NCI-H146 treated with DMSO at 0.1 percent for 48 hours (cell line): ENCODE measurements around the gene BLM.
"Not testable (repeated sequence)": the region's sequence is repeated elsewhere in the genome, so short reads cannot be mapped to it uniquely, and the experiment has no call there.

Experiments used
- DNase-seq: peaks from one replicate; lab custom pipeline; 2025; ENCODE audit not compliant: unreplicated experiment; lab: John Stamatoyannopoulos, UW

Gene BLM

DNA sequence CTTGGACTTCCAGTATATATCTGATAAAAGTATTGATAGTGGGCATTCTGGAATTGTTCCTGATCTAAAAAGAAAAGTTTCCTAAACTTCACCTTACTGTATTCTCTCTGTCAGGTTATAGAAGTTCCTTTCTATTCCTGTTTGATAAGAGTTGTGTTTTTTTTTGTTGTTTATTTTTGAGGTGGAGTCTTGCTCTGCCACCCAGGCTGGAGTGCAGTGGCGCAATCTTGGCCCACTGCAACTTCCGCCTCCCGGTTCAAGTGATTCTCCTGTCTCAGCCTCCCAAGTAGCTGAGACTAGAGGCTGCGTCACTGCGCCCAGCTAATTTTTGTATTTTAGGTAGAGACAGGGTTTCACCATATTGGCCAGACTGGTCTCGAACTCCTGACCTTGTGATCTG is 13.1 kb downstream of the BLM start:
- no peak for DNase-seq

DNA sequence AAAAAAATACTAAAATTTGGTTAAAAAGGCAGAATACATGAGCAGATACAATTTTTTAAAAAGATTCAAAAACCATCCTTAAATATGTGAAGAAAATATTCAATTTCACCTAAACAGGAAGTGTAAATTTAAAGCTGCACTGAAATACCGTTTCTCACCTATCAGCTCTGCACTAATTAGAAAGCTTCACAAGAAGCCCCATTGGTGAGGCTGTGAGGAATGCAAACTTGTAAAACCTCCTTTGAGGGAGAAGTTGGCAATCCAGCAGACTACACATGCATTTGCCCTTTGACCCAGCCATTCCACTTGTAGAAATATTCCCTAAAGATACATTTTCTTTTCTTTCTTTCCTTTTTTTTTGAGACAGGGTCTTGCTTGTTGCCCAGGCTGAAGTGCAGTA is 18.8 kb downstream of the BLM start:
- no peak for DNase-seq

GRCh38 chr15:90740545-90740944 is 23.4 kb downstream of the BLM start:
- not testable (repeated sequence) for DNase-seq

- no peak for DNase-seq
Measured at GRCh38 chr15:90742087-90742486, 24.9 kb downstream of the BLM start.

- no peak for DNase-seq
Measured at GRCh38 chr15:90743407-90743806, 26.3 kb downstream of the BLM start.

- no peak for DNase-seq
Measured at GRCh38 chr15:90744759-90745402, 27.7 kb downstream of the BLM start.

- no peak for DNase-seq
Measured at GRCh38 chr15:90749754-90750153, 32.6 kb downstream of the BLM start.

DNA sequence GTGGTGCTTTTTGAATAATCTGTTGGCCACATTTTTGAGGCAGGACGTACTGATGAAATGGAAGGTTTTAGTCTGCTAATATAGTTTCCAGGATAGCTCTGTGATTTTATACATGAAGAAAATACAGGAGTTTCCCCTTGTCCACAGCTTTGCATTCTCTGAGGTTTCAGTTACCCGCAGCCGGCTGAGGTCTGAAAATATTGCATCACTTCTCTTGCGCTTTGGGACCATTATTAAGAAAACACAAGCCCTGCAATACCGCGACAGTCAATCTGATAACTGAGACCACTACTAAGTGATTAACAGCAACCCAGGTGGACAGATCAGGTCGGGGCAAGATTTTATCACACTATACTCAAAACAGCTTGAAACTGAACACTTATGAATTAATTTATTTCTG is 33.0 kb downstream of the BLM start:
- no peak for DNase-seq

- DNase-seq = no peak
Measured at GRCh38 chr15:90751300-90751825, 34.2 kb downstream of the BLM start.

GRCh38 chr15:90756916-90757315 is 39.8 kb downstream of the BLM start:
- no peak for DNase-seq

DNA sequence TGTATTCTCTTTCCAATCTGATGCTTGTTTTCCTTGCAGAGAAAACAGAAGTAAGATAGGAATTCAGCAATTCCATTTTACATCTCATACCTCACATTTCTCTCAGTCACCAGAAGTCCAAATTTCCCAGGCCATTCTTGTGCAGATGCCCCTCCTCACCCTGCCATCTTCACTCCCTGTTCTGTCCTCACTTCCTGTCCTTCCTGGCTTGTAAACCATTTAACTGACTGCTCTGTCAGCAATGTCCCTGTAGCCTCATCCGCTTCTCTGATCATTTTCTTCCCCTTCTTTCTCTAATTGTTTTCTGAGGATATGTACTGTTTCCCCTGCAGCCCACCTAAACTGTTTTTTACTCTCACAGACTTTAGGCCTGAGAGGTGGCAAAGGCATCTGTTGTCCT is 40.3 kb downstream of the BLM start:
- DNase-seq = no peak

- DNase-seq = no peak
Measured at GRCh38 chr15:90760661-90761232, 43.6 kb downstream of the BLM start.

DNA sequence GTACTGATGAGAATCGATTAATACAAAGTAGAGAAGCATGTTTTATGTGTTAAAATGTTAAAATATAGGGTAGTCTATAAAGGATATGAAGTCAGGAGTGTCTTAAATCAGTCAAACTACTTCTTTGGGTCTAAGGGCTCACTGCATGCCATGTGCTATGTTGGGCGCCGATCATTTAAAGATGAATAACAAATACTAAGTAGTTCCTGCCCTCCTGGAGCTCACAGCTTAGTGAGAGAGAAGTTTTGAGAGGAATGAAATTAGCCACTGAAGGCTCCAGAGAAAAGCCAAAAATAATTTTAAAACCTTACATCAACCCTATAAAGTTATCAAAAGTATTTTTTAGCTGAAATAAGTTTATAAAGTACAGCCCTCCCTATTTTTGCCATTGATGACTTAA is 44.5 kb downstream of the BLM start:
- no peak for DNase-seq

DNA sequence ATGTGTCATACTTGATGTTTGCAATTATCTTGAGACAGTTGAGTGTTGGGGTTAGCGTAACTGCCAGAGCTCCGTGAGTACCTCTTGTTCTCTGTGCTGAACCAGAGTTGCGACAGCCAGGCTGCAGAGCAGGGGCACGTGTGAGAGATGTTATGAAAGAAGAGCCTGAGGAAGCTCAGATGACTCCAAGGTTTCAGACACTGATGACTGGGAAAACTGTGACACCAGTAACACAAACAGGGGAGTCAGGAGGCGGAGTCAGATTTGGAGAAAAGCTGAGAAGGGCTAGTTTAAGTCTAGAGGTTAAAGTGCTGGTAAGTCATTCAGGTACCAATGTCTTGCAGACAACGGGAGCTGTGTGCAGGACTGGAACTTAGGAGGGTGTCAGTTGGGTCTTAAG is 45.0 kb downstream of the BLM start:
- no peak for DNase-seq

DNA sequence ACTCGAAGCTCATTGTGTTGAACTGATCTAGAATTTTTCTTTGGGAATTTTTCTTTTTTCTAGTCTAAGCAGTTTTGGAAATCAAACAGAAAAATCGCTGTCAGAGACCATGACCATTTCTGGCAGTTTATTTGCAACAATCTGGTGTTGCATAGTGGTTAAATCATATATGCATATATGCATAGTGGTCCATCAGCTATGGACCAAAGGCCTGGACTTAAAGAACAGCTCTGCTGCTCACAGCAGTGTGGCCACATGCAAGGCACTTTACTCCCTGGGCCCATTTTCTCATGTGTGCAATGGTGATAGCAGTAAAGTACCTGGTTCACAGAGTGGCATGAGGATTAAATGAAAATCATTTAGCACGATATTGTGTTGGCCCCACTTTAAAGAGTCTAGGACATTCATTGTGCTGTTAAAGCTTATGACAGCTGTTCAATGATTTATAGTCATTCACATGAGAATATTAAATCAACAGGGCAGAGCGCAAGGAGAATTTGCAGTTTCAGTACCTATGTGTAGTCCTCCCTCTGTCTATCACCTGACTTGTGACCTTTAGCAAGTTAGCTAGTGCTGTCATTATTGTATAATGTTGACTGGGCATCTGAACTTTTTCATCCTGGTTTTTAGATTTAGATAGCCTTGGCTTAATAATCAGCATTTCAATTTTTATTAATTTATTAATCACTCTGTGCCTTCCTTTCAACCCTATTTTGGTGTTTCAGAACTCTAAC is 46.4 kb downstream of the BLM start:
- DNase-seq = no peak

- no peak for DNase-seq
Measured at GRCh38 chr15:90765531-90765930, 48.4 kb downstream of the BLM start.

DNA sequence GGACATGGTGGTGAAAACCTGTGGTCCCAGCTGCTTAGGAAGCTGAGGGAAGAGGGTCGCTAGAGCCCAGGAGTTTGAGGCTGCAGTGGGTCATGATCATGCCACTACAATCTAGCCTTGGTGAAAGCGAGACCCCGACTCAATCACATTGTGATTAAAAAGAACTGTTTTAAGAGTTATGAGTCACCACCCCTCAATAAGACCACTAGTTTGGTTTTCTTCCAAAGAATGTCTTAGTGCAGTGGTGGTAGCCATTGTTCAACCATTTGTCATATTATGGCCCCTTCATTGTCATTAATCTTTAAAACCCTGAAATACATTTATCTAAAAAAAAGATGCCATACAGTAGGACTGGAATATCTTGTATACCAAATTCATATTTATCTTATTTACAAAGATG is 48.8 kb downstream of the BLM start:
- no peak for DNase-seq

- DNase-seq = no peak
Measured at GRCh38 chr15:90769375-90769774, 52.2 kb downstream of the BLM start.

DNA sequence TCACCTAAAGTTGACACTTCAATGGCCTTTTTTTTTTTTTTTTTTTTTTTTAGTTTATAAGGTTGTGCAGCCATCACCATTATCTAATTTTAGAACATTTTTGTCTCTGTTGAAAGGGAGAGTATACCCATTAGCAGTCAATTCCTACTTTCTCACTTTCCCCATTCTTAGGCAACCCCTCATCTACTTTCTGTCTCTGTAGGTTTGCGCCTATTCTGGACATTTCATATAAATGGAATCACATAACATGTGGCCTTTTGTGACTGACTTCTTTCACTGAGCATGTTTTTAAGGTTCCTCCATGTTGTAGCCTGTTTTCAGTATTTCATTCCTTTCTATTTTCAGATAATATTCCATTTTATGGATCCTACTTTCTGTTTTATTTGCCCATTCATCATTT is 56.3 kb downstream of the BLM start:
- DNase-seq = no peak

DNA sequence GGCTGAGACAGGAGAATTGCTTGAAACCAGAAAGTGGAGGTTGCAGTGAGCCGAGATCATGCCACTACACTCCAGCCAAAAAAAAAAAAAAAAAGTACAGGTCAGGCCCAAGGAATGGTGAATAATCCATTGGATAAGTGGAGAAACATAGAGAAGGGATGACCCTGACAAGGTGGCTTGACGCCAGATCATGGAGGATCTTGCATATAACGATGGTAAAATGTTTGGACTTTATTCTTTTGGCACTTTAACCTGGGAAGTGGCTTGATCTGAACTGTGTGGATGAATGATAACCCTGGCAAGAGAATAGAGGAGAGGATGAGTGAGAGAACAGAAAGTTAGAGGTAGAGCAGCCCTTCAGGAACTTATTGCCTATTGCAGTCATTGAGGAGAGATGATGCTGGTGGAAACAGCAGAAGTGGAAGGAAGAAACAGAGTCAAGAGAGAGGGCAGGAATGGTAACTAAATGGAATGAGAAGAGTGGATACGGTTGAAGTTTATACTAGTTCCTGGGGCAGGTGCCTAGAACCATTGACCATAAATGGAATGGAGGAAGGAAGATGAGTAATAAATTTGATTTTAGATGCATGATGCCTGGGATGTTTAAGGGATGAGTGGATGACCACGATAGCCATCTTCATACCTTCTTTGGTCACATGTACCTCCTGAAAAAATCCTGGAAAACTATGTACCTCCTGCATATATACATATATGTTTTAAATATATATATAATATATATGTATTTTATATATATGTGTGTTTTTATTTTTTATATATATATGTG is 57.8 kb downstream of the BLM start:
- no peak for DNase-seq

GRCh38 chr15:90780916-90781315 is 63.8 kb downstream of the BLM start:
- no peak for DNase-seq

DNA sequence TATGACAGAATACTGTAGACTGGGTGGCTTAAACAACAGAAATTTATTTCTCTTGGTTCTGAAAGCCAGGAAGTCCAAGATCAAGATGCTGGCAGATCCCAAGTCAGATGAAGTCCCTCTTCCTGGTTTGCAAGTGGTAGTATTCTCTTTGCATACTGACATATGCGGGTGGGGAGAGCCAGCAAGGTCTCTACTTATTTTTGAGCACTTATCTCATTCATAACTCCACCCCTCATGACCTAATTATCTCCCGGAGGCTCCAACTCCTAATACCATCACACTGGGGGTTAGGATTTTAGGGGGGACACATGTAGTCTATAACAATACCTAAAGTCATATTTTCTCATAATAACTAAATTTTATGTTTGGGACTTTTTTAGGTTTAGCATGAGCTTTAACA is 65.3 kb downstream of the BLM start:
- DNase-seq = no peak
